Limb (tissue), 2 donors: ENCODE measurements around the gene TMEM132C.

Source experiments
- DNase-seq, 2 donors: peaks; one replicate each; pipeline ENCODE4 v3.0.0-alpha.2; 2016; ENCODE audit errors: extremely low spot score in 2 of 2

TMEM132C gene

GRCh38 chr12:128338386-128339125 lies 71.6 kb downstream of the TMEM132C start:
- DNase-seq, result no peak

DNA sequence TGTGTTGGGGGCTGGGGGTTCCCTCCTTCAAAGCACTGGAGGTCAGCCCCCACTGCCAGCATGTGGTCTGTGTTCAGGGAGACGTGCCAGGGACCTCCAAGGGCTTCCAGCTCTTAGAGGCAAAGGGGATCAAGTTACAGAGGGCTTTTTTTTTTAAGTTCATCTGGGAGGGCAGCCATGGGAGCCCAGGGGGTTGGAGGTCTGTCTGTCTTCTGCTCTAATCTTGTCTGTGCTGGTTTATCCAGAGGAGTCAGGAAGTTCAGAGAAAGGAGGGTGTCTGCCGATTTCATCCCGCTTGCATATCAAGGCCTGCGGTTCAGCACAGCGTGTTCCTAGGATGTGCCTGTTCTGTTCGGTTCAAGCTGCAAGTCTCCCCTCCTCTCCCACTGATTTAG lies 72.2 kb downstream of the TMEM132C start:
- peak in 1 of 2 donors; percentile 53 for DNase-seq

DNA sequence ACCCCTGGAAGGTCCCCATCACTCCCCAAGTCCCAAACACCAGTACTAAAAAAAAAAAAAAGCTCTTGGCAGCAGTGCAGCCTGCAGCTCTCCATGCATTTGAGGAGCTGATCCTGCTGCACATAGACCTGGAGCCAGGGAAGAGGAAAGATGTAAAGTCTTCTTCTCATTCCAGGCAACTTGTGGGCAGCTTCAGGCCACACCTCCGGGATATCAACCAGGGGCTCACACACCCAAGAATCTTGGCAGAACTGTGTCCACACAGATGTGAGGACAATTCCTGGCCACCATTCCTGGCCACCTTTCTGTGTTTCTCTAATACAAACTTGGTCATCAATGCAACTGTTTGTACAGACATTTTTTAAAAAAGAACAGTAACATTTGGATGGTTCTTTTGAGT lies 72.7 kb downstream of the TMEM132C start:
- no peak for DNase-seq

DNA sequence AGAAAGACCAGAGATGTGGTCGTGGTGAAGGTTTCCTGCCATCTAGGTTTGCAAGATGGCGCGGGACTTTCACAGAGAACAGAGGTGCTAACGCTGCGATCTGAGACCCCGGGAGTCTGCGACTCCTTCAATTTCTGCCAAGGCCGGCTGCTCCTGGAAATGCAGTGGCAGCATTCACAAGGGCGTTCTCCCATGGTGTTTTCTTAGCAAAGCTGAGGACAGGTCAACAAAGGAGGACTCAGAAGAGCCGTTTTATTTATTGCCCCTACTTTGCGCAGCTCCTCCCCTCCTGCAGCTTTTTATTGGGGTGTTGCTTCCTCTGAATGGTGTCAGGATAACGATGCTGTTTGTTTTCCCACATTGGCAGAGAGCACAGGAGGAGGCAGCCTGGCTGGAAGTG lies 86.3 kb downstream of the TMEM132C start:
- no peak for DNase-seq

DNA sequence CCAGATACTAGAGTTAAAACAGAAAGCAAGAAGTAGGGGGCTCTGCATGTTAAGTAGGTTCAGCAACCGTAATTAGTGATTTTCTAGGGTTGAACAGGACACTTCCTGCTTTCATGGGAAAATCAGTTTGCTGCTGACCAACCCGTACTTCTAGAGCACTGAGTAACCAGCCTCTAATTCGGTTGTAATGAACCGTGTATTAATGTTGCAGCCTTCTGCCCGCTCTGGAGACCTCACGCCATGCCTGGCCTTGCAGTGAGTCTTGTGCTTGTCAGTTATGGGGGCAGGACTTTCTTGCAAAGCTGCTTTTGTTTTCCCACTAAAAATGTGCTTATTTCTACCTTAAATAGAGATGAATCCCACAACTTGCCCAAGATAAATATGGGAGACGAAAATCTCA lies 89.6 kb downstream of the TMEM132C start:
- no peak for DNase-seq

- DNase-seq, result no peak
Measured at GRCh38 chr12:128361400-128361995, 94.5 kb downstream of the TMEM132C start.

DNA sequence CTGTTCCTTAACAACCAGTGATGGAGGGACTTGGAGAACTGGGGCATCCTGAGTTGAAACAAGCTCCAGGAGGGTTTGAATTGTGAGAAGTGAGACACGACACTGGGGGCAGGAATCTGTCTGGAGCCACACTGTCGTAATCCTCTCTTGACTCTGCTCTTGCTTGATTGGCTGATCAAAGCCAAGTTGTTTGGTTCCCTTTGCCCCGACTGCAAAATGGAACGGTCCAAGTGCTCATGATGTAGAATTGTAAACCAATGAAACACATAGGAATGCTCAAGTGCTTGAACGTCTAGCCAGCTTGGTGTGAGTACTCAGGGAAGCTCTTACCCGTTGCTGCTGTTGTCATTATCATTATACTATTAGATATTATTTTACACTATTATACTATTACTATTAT lies 98.1 kb downstream of the TMEM132C start:
- peak in 1 of 2 donors; percentile 5 for DNase-seq

DNA sequence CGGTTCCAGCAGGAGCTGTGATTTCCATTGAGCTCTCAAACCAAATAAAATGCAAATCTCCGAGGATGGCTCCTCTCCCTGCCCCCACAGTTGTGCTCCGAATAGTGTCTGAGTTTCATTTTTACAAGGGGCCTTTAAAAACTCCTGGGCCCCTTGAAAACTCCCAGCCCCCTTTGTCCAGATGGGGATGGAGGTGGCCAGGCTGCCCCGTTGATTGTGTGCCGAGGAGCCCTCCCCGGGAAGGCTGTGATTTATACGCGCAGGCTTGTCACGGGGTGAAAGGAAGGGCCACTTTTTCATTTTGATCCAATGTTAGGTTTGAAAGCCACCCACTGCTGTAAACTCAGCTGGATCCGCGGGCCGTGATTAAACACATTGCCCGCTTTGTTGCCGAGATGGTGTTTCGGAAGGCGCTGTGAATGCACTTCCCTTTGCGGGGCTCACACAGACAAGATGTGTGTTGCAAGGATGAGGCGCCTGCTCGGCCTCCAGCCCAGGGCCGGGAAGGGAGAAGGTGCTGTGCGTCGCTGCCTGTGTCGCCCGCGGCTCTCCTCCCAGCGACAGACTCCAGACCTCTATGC lies 98.8 kb downstream of the TMEM132C start:
- peak; percentile 29 to 64 for DNase-seq

DNA sequence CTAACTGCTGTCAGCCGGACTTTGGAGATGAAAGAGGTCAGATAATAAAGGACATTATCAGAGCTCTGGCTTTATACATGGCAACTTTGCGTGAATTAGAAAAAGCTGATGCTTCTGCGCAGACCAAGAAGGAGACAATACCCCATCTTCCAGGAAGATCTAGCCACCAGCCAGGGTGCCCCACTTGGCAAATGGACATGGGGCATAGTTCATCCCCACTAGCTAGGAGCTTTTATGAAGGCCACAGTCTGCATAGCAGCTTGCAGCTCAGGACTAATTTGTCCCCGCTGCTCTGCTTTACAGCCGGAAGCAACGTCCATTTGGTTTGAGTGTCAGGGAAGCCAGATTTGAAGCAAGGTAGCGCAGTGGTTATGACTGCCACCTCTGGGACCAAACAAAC lies 101.0 kb downstream of the TMEM132C start:
- DNase-seq, result no peak

DNA sequence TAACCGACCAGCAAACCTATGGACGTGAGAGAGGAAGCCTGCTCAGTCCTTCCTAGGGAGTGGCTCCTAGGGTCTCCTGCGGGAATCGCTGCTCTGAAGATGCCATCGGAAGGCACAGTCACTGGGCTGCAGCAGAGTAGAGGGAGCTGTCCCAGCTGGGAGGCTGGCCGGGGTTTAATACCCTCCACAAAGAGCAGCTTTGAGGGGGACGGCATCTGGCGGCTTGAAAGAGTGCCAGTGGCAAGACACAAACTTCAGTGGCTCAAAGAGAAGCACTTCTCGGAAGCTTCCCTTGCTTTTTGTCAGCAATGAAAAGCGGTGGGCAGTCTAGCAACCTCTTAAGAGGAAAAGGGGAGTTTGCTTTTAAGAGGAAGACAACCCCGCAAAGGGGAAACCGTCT lies 114.6 kb downstream of the TMEM132C start:
- DNase-seq, result peak in 1 of 2 donors; percentile 64

GRCh38 chr12:128381946-128382345 lies 115.0 kb downstream of the TMEM132C start:
- no peak for DNase-seq

DNA sequence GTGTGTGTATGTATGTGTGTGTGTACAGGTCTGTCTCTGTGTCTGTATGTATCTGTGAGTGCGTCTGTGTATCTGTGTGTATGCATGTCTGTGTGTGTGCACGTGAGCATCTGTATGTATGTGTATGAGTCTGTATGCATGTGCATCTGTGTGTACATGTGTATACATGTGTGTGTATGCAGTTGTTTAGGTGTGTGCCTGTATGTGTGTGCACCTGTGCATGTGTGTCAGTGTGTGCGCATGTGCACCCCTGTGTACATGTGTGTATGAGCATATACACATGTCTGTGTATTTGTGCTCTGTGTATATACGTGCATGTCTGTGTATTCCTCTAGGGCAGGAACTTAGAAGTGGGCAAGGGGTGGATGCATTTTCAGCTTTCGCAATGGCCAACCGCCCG lies 116.0 kb downstream of the TMEM132C start:
- DNase-seq, result no peak

DNA sequence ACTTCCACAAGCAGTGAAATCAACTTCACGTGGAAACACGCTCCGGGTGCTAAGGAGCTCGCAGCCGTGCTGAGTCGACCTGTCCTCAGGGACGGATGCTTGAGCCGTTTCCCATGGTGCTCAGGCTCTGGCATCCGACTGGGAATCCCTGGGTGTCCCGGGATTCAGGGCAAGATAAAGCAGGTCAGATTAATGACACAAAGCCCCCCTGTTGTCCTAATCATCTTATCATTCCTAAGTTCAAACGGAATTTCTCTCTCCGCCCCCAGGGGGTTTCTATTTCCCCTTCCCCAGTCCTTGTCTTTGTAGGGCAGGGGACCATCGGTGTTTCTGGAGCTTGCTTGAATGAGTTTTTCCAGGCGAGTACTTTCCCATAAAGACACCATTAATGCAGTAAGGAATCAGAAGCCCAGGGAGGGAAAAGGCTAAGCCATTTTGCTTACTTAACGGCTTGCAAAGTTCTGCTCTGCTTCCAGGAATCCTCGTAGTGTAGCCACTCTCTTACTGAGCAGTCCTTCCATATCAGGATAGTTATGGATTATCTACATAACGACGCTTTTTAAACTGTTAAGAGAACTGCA lies 116.5 kb downstream of the TMEM132C start:
- DNase-seq, result no peak

DNA sequence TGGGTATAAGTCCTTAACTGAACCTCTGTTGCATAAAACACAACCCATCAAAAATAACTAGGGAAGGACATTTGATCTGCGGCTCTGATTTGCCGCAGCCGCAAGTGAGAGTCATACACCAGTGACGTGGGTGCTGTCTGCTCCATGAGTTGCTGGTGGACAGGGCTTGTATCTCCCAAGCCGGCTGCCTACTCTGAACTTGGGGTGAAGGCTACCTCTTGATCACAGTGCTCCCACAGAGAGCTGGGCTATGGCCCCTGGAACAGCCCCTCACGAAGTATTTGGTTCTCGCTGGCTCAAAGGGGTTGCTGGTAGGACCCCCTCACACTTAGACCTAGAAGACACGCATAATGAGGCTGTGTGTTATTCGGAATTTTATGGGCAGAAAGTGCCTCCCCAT lies 118.8 kb downstream of the TMEM132C start:
- DNase-seq, result no peak

DNA sequence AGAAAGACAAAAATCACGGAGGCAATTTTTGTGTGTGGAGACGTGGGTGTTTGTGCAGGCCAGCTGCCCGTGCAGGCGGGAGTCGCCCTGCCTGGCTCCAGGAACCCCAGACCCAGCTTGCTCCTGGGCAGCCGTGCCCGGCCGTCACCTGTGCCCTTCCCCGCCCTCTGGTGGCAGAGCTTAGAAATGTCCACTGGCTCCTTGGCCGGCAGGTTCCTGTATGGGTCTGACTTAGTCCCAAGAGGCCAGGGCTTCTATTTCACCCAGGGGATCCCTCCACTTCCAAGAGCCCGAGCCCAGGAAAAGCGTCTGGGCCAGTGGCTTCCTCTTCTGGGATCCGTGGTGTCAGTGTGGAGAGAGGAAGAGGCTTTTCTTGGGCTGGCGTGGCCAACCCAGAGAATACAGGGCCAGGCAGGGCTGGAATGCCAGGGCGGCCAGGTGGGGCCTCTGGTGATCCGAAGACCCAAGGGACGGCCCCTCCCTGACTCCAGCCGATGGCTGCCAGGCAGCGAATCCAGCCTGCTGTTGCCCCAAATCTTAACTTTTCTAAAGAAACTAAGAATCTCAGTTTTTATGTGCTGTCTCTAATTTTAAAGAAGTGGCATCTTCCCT lies 120.9 kb downstream of the TMEM132C start:
- DNase-seq, result peak in 1 of 2 donors; percentile 65

GRCh38 chr12:128388461-128389000 lies 121.6 kb downstream of the TMEM132C start:
- peak in 1 of 2 donors; percentile 60 for DNase-seq

- no peak for DNase-seq
Measured at GRCh38 chr12:128393346-128393745, 126.4 kb downstream of the TMEM132C start.

DNA sequence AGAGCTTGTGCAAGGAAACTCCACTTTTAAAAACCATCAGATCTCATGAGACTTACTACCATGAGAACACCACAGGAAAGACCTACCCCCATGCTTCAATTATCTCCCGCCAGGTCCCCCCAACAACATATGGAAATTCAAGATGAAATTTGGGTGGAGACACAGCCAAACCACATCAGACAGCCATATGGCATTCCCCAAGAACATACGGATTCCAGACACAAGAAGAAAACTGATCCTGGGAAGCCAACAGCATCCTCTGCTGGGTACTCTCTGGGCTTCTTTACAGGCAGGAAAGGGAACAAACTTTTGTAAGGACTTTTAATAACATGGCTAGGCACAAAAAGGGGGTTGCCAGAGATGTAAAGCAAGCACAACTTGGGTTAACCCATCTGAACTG lies 127.2 kb downstream of the TMEM132C start:
- DNase-seq, result no peak

- no peak for DNase-seq
Measured at GRCh38 chr12:128399253-128399652, 132.3 kb downstream of the TMEM132C start.

GRCh38 chr12:128402486-128403243 lies 135.7 kb downstream of the TMEM132C start:
- no peak for DNase-seq

DNA sequence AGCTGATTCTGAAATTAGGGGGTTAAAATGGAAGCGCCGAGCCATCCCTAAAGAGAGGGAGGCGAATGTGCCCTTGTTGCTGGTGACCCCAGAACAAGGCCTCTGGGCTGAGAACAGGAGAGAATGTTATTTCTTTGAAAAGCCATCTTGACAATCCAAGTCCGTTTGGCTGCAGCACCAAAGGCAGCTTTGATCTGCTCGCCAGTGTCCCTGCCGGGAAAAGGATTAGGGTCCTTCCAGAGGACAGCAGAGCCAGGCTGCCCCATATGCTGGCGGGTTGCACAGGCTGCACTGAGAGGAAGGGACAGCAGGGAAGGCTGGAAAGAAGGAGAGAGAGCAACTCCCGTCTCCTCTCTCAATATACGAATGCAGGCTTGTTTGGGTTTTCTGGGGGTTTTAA lies 141.7 kb downstream of the TMEM132C start:
- peak in 1 of 2 donors; percentile 43 for DNase-seq
